Small intestine (tissue), 7 donors: ENCODE data around the gene FZD10. TPM values are rescaled to one million over a fixed set of nuclear protein-coding genes. Genes with fewer than 3 reads are reported as not detected.

ENCODE experiments used
- DNase-seq, 2 donors: peaks; one replicate each; pipeline versions ENCODE4 v3.0.0 to v3.0.0-alpha.2; 2013
- FAIRE-seq: peaks from 2 replicates; lab custom pipeline; 2012; peaks lifted over from hg19 to GRCh38; lab: Jason Lieb, UNC
- H3K27ac ChIP-seq, 3 donors: one replicate each; pipeline ENCODE4 v1.5.1; 2013; ENCODE audit warnings: low read length in 2 of 3, mild to moderate bottlenecking in 2 of 3, control low read depth in 1 of 3, inconsistent platforms in 1 of 3, low read depth in 1 of 3, moderate library complexity in 1 of 3
- H3K27me3 ChIP-seq, 3 donors: one replicate each; pipeline ENCODE4 v1.6.1; 2013; ENCODE audit warnings: low read length in 3 of 3, inconsistent platforms in 1 of 3; ENCODE audit not compliant: control insufficient read depth in 3 of 3, insufficient read depth in 3 of 3
- H3K36me3 ChIP-seq, 3 donors: one replicate each; pipeline ENCODE4 v1.6.1; 2013; ENCODE audit warnings: low read length in 3 of 3, inconsistent platforms in 1 of 3, low read depth in 1 of 3, mild to moderate bottlenecking in 1 of 3, moderate library complexity in 1 of 3; ENCODE audit not compliant: control insufficient read depth in 3 of 3, insufficient read depth in 2 of 3
- H3K4me1 ChIP-seq, 3 donors: one replicate each; pipeline ENCODE4 v1.6.1; 2013; ENCODE audit warnings: low read length in 2 of 3, inconsistent platforms in 1 of 3, low read depth in 1 of 3, mild to moderate bottlenecking in 1 of 3, moderate library complexity in 1 of 3; ENCODE audit not compliant: control insufficient read depth in 3 of 3, insufficient read depth in 2 of 3
- H3K4me3 ChIP-seq, 3 donors: one replicate each; pipeline ENCODE4 v1.5.1; 2013; ENCODE audit warnings: low read length in 3 of 3, control low read depth in 1 of 3, inconsistent platforms in 1 of 3, low read depth in 1 of 3, mild to moderate bottlenecking in 1 of 3, moderate library complexity in 1 of 3
- H3K9me3 ChIP-seq, 2 donors: one replicate each; pipeline ENCODE4 v1.6.1; 2013; ENCODE audit warnings: low read depth in 1 of 2, low read length in 1 of 2; ENCODE audit not compliant: control insufficient read depth in 2 of 2, insufficient read depth in 1 of 2
- WGBS, 3 donors: extraction: QIAGEN DNeasy Blood & Tissue Kit; methylation state at CpG; one replicate each; pipeline ENCODE4 v1.1.7; 2013; 5-methylcytosine and 5-hydroxymethylcytosine counted together
- polyA plus RNA-seq, 4 donors: library from polyadenylated mRNA; stranded (reverse) in 3 of 4; unstranded in 1 of 4; fragments of 200-250 nt in 3 of 4; fragments of 120-200 nt in 1 of 4; gene quantifications; one replicate each; pipeline versions ENCODE4 v1.2.1 to v1.2.3, GENCODE V29; 2013
- donor health status: healthy with polysubstance abuse.
- donor health status: control.
- donor health status: control.
- donor health status: Bipolar disorder and iron deficiency.
- donor health status: healthy.

FZD10 gene
- polyA plus RNA-seq, 4 donors = 1.2 to 1.6 TPM; not detected in 2

- no peak overlapping the region for H3K27ac ChIP-seq
Measured at GRCh38 chr12:130154276-130155070, 7.8 kb upstream of the FZD10 start.

GRCh38 chr12:130155416-130156073, 6.7 kb upstream of the FZD10 start:
- Histone ChIP-seq H3K27me3 (peaks cover 2 to 34% (median 9%) of the 10 kb centered on the region in 3 donors), H3K4me3 (no peak overlapping the region), H3K9me3 (no peaks in the 10 kb centered on the region), H3K4me1 (no peaks in the 10 kb centered on the region), H3K27ac (no peak overlapping the region), H3K36me3 (no peaks in the 10 kb centered on the region)
- WGBS, 3 donors = 63 to 78% (median 69%) methylated on average over 10 of the region's 10 CpGs
- DNase-seq (no peak), FAIRE-seq (no peak)

More at GRCh38 chr12:130154276-130155070, 7.8 kb upstream of the FZD10 start:
- no peak for DNase-seq
- no peaks in the 10 kb centered on the region for H3K9me3 ChIP-seq
- WGBS, 3 donors = 84 to 88% (median 85%) methylated on average over 22 of the region's 22 CpGs
- no peaks in the 10 kb centered on the region for H3K36me3 ChIP-seq
- no peak for FAIRE-seq
- peaks cover 0 to 23% (median 6%) of the 10 kb centered on the region in 3 donors for H3K27me3 ChIP-seq
- no peak overlapping the region for H3K4me3 ChIP-seq
- H3K4me1 ChIP-seq = no peaks in the 10 kb centered on the region

- Histone ChIP-seq H3K4me3 (no peak overlapping the region), H3K4me1 (no peaks in the 10 kb centered on the region), H3K9me3 (no peaks in the 10 kb centered on the region), H3K36me3 (no peaks in the 10 kb centered on the region), H3K27me3 (peaks cover 7 to 45% (median 12%) of the 10 kb centered on the region in 3 donors), H3K27ac (no peak overlapping the region)
- DNase-seq (no peak), FAIRE-seq (no peak)
- 62 to 74% (median 65%) methylated on average over 13 of the region's 13 CpGs for WGBS, 3 donors
Measured at GRCh38 chr12:130156652-130157275, 5.5 kb upstream of the FZD10 start.

GRCh38 chr12:130157998-130158753, 4.1 kb upstream of the FZD10 start:
- no peaks in the 10 kb centered on the region for H3K9me3 ChIP-seq
- FAIRE-seq = no peak
- no peaks in the 10 kb centered on the region for H3K36me3 ChIP-seq
- peaks cover 15 to 51% (median 18%) of the 10 kb centered on the region in 3 donors for H3K27me3 ChIP-seq
- 16 to 31% (median 25%) methylated on average over 15 of the region's 15 CpGs for WGBS, 3 donors
- H3K4me3 ChIP-seq = no peak overlapping the region
- no peaks in the 10 kb centered on the region for H3K4me1 ChIP-seq
- DNase-seq = no peak
- no peak overlapping the region for H3K27ac ChIP-seq

- Histone ChIP-seq H3K4me3 (no peak overlapping the region), H3K9me3 (no peaks in the 10 kb centered on the region), H3K4me1 (no peaks in the 10 kb centered on the region), H3K36me3 (no peaks in the 10 kb centered on the region), H3K27ac (no peak overlapping the region), H3K27me3 (peaks cover 19 to 56% (median 22%) of the 10 kb centered on the region in 3 donors)
- no peak for FAIRE-seq
- WGBS, 3 donors = 18 to 46% (median 19%) methylated on average over 7 of the region's 7 CpGs
- DNase-seq = no peak
Measured at GRCh38 chr12:130158754-130159059, 3.6 kb upstream of the FZD10 start.

GRCh38 chr12:130160306-130160705, 2.0 kb upstream of the FZD10 start:
- Histone ChIP-seq H3K4me3 (no peak overlapping the region), H3K27me3 (peaks cover 23 to 72% (median 25%) of the 10 kb centered on the region in 3 donors), H3K4me1 (no peaks in the 10 kb centered on the region), H3K27ac (no peak overlapping the region), H3K36me3 (no peaks in the 10 kb centered on the region), H3K9me3 (no peaks in the 10 kb centered on the region)
- WGBS, 3 donors = 10 to 18% (median 16%) methylated on average over 7 of the region's 7 CpGs
- no peak for FAIRE-seq
- no peak for DNase-seq

GRCh38 chr12:130160711-130161231, 1.5 kb upstream of the FZD10 start:
- FAIRE-seq = no peak
- WGBS, 3 donors = 5 to 13% (median 8%) methylated on average over 38 to 44 of the region's 44 CpGs
- H3K4me3 ChIP-seq = peak overlapping the region in 1 of 3 donors; percentile 51
- H3K4me1 ChIP-seq = no peaks in the 10 kb centered on the region
- H3K9me3 ChIP-seq = no peaks in the 10 kb centered on the region
- H3K36me3 ChIP-seq = no peaks in the 10 kb centered on the region
- H3K27me3 ChIP-seq = peaks cover 23 to 77% (median 25%) of the 10 kb centered on the region in 3 donors
- H3K27ac ChIP-seq = no peak overlapping the region
- DNase-seq = no peak
